Type B pancreatic cell (in vitro differentiated cells): ENCODE data around the gene CCSAP. TPM values are rescaled to one million over a fixed set of nuclear protein-coding genes. Genes with fewer than 3 reads are reported as not detected.
A peak's percentile ranks its signal among the peaks of the same experiment; 100 is the strongest.

Experiments
- DNase-seq: peaks from one replicate; pipeline ENCODE4 v3.0.0; 2021; ENCODE audit warnings: mixed read lengths; ENCODE audit not compliant: unreplicated experiment; ENCODE audit errors: extremely low spot score
- H3K27ac Mint-ChIP-seq: 2 replicates; pipeline ENCODE4 v1.8.0; 2021; ENCODE audit warnings: mild to moderate bottlenecking, mixed read lengths
- H3K27me3 Mint-ChIP-seq: 2 replicates; pipeline ENCODE4 v1.8.0; 2021; ENCODE audit warnings: mixed read lengths
- H3K36me3 Mint-ChIP-seq: 2 replicates; pipeline ENCODE4 v1.8.0; 2021; ENCODE audit warnings: mixed read lengths
- H3K4me1 Mint-ChIP-seq: one replicate; pipeline ENCODE4 v1.8.0; 2021; ENCODE audit warnings: mixed read lengths; ENCODE audit not compliant: unreplicated experiment
- H3K4me3 Mint-ChIP-seq: 2 replicates; pipeline ENCODE4 v1.8.0; 2021; ENCODE audit warnings: mild to moderate bottlenecking, mixed read lengths
- H3K9me3 Mint-ChIP-seq: 2 replicates; pipeline ENCODE4 v1.8.0; 2021; ENCODE audit warnings: mixed read lengths
- total RNA-seq: library from RNA; stranded (reverse); gene quantifications from 2 replicates; pipeline ENCODE4 v1.2.1, GENCODE V29; 2021; ENCODE audit warnings: low replicate concordance
- TF ChIP-seq, protein P1 (sequence below): fragments of 200-600 bp; sonication (generic); conservative IDR thresholded peaks from 2 replicates; pipeline ENCODE4 v1.5.0; 2021; ENCODE audit warnings: antibody characterized with exemption, mild to moderate bottlenecking

CCSAP gene
- total RNA-seq, 1 donor from 2014 or later, result 9.6 TPM

DNA sequence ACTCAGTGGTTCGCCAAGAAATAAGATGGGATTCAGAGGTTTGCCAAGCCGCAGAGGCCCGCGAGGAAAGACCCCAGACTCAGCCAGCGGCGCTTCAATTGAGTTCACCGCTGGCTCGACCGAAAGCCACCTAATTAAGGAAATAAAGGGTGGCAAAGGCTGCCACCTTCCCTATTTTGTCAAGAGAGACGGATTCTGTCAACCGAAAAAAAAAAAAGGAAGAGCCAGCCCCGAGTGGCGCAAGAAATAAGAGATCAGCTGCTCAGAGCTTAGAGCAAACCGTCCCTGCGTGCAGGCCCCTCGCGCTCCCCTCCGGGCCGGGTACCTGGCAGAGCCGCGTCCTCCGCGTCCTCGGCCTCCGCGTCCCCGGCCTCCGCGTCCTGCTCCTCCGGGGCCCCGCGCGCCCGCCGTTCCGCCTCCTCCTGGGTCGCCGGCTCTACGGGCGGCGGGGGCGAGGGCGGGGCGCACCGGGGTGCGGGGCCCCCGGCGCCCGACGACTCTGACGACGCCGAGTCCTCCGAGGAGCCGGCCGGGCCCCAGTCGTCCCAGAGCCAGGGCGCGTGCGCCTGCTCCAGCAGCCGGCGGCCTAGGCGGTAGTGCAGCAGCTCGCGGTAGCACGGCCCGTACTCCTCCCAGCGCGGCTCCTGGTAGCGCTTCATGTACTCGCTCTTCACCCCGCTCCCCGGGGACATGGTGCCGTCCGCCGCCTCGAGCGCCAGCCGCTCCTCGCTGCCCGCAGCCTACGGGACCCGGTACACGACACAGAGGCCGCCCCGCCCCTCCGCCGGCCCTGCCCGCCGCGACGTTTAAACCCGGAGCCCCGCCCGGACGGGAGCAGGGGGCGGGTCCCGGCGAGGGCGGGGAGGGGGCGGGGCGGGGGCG is 832 bp downstream of the CCSAP start:
- Mint-ChIP-seq H3K9me3 (no peaks in the 10 kb centered on the region), H3K4me1 (peaks cover 33% of the 10 kb centered on the region), H3K36me3 (peaks cover 13% of the 10 kb centered on the region), H3K27me3 (peaks cover 14% of the 10 kb centered on the region), H3K4me3 (peak overlapping the region; percentile 90), H3K27ac (peak overlapping the region; percentile 91)
- TF ChIP-seq, protein P1, sequence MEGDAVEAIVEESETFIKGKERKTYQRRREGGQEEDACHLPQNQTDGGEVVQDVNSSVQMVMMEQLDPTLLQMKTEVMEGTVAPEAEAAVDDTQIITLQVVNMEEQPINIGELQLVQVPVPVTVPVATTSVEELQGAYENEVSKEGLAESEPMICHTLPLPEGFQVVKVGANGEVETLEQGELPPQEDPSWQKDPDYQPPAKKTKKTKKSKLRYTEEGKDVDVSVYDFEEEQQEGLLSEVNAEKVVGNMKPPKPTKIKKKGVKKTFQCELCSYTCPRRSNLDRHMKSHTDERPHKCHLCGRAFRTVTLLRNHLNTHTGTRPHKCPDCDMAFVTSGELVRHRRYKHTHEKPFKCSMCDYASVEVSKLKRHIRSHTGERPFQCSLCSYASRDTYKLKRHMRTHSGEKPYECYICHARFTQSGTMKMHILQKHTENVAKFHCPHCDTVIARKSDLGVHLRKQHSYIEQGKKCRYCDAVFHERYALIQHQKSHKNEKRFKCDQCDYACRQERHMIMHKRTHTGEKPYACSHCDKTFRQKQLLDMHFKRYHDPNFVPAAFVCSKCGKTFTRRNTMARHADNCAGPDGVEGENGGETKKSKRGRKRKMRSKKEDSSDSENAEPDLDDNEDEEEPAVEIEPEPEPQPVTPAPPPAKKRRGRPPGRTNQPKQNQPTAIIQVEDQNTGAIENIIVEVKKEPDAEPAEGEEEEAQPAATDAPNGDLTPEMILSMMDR, result no peak
- DNase-seq, result peak; percentile 86

DNA sequence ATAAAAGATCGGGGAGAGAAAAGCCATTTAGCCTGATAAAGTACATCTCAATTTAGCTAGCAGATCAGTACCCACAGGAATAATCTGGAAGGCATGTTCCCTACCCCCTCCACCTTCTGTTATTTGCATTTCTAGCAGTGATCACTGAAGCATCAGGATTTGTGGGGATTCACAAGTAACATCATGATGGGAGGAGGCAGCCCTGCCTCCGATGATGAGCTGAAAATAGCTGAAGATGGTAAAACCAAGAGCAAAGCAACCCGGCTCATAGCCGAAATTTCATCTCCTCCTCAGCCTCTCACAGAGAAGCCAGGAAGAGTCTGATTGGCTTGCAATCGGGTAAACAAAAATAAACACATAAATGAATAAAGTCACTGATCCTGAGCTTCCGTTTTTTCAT is 2.4 kb downstream of the CCSAP start:
- peak overlapping the region; percentile 90 for H3K4me3 Mint-ChIP-seq
- peaks cover 13% of the 10 kb centered on the region for H3K36me3 Mint-ChIP-seq
- H3K27me3 Mint-ChIP-seq, result peaks cover 10% of the 10 kb centered on the region

DNA sequence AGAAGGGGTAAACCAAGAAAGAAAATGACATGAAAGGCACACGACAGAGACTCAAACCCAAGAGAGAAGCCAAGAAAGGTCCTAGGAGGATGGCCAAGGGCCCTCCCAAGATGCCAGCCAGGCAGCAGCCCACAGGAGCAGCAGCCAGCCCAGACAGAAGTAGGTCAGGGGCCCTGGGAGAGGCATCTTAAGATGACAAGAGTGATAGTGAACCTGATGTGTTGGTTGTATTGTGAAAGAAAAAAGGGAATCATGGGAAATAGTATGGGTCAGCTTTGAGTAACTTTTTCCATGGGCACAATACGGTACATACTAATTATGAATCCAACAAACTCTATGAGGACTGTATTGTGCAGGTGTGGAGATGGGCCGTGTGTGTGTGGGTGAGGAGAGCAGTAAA is 3.3 kb downstream of the CCSAP start:
- TF ChIP-seq, protein P1, result no peak
- Mint-ChIP-seq H3K4me1 (peaks cover 33% of the 10 kb centered on the region), H3K9me3 (no peaks in the 10 kb centered on the region), H3K36me3 (peaks cover 15% of the 10 kb centered on the region), H3K4me3 (peak overlapping the region; percentile 90), H3K27ac (peak overlapping the region; percentile 66), H3K27me3 (peaks cover under 1% of the 10 kb centered on the region)
- no peak for DNase-seq

More for the DNA sequence above, 2.4 kb downstream of the CCSAP start:
- no peak for DNase-seq
- Mint-ChIP-seq H3K9me3 (no peaks in the 10 kb centered on the region), H3K27ac (no peak overlapping the region), H3K4me1 (peaks cover 33% of the 10 kb centered on the region)
- TF ChIP-seq, protein P1, result no peak

DNA sequence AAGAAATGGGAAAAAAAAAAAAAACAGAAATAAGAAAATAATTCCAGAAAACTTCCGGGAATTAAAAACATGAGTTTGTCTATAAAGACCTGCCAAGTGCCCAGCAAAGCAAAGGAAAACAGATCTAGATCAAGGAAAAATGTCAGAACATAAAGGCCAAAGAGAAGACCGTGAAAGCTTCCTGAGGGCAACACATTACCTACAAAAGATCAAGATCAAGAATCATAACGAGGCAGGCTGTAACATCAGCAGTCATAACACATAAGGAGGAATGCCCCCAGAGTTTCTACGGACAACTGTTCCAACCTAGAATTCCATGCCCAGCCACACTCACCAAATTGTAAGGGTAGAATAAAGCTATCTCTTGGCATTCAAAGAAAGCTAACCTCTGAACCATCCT is 3.8 kb downstream of the CCSAP start:
- H3K4me1 Mint-ChIP-seq, result peaks cover 33% of the 10 kb centered on the region
- H3K27ac Mint-ChIP-seq, result peak overlapping the region; percentile 66
- H3K4me3 Mint-ChIP-seq, result peak overlapping the region; percentile 90
- no peaks in the 10 kb centered on the region for H3K9me3 Mint-ChIP-seq
- DNase-seq, result no peak
- peaks cover 16% of the 10 kb centered on the region for H3K36me3 Mint-ChIP-seq
- H3K27me3 Mint-ChIP-seq, result no peaks in the 10 kb centered on the region
- TF ChIP-seq, protein P1, result no peak

DNA sequence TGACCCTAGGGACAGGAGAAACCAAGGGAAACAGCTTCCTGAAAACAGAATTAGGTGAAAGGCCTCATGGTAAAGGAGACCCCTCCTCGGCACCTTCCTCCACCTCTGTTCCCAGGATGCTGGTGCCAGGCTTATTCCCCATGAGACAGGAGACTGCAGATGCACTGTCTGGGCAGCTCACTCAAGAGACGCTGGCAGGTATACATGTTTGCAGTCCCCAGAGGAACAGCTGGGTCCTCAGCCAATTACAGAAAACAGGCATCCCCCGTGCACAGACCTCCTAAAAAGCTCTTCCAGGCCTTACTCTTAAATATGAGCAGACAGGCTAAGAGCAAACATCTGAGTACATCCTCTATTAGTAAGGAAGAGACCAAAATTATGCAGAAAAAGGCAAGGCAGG is 6.5 kb downstream of the CCSAP start:
- no peak overlapping the region for H3K4me3 Mint-ChIP-seq
- no peak overlapping the region for H3K27ac Mint-ChIP-seq
- peaks cover 22% of the 10 kb centered on the region for H3K4me1 Mint-ChIP-seq
- TF ChIP-seq, protein P1, result no peak
- DNase-seq, result no peak
- no peaks in the 10 kb centered on the region for H3K27me3 Mint-ChIP-seq
- H3K36me3 Mint-ChIP-seq, result peaks cover 13% of the 10 kb centered on the region
- no peaks in the 10 kb centered on the region for H3K9me3 Mint-ChIP-seq
